Panc1 (cell line): ENCODE data around the gene WNT7B. TPM values are rescaled to one million over a fixed set of nuclear protein-coding genes. Genes with fewer than 3 reads are reported as not detected.

Experiments
- ATAC-seq: fragments of 200-7000 bp; cut with Tn5 transposase; 2 replicates; pipeline ENCODE4 v1.9.1; 2020; ENCODE audit warnings: mild to moderate bottlenecking, moderate library complexity
- BruUV-seq: library from RNA; stranded (reverse); fragments of 400-500 nt; replicated peaks from 2 replicates; lab custom pipeline; 2021; lab: Mats Ljungman, UMichigan
- CTCF ChIA-PET: fragments of 300-600 bp; sonication (Branson Sonifier 250); formaldehyde crosslinking; loops from one replicate; lab custom pipeline; 2022; ENCODE audit warnings: antibody characterized with exemption; lab: Charles Lee
- POLR2A ChIA-PET: fragments of 300-600 bp; sonication (Branson Sonifier 250); formaldehyde crosslinking; loops from one replicate; lab custom pipeline; 2022; ENCODE audit warnings: antibody characterized with exemption; lab: Charles Lee
- DNase-seq: peaks from one replicate; pipeline ENCODE4 v3.0.0-alpha.2; 2010; ENCODE audit warnings: low read depth, low spot score
- H3K27ac ChIP-seq: 2 replicates; pipeline ENCODE4 v1.5.1; 2011; ENCODE audit warnings: mild to moderate bottlenecking, low read length, inconsistent platforms
- H3K27me3 ChIP-seq: fragments of 200-500 bp; sonication (Bioruptor generic); 2 replicates; pipeline ENCODE4 v1.6.0; 2014; ENCODE audit warnings: low read length, inconsistent platforms; ENCODE audit not compliant: control insufficient read depth, insufficient read depth
- H3K36me3 ChIP-seq: fragments of 200-500 bp; sonication (Bioruptor generic); 2 replicates; pipeline ENCODE4 v1.5.1; 2014; ENCODE audit warnings: inconsistent platforms, mild to moderate bottlenecking, low read length, moderate library complexity; ENCODE audit not compliant: control insufficient read depth, insufficient read depth
- H3K4me1 ChIP-seq: 2 replicates; pipeline ENCODE4 v1.5.1; 2011; ENCODE audit warnings: inconsistent platforms, mild to moderate bottlenecking, low read length, moderate library complexity; ENCODE audit not compliant: control insufficient read depth, insufficient read depth
- H3K4me3 ChIP-seq, 2 experiments: 2 replicates each; pipeline ENCODE4 v1.5.1; 2011 to 2012; ENCODE audit warnings: low read depth in 2 of 2, low read length in 2 of 2, mild to moderate bottlenecking in 2 of 2, inconsistent platforms in 1 of 2, moderate library complexity in 1 of 2
- H3K9me3 ChIP-seq: fragments of 200-500 bp; sonication (Bioruptor generic); 2 replicates; pipeline ENCODE4 v1.5.1; 2014; ENCODE audit warnings: low read depth, mild to moderate bottlenecking, inconsistent platforms, low read length, moderate library complexity; ENCODE audit not compliant: control insufficient read depth, insufficient read depth
- CTCF ChIP-seq: fragments of 450-650 bp; IDR thresholded peaks from 2 replicates; pipeline ENCODE4 v1.5.1; 2017; ENCODE audit warnings: mild to moderate bottlenecking
- POLR2AphosphoS5 ChIP-seq: IDR thresholded peaks from 2 replicates; pipeline ENCODE4 v1.6.1; 2012; ENCODE audit warnings: mild to moderate bottlenecking, low read depth, low read length, moderate library complexity
- REST ChIP-seq, 2 experiments: IDR thresholded peaks; 2 replicates each; pipeline ENCODE4 v1.6.1; 2011 to 2012; ENCODE audit warnings: low read depth in 2 of 2, control low read depth in 1 of 2, low read length in 1 of 2, mild to moderate bottlenecking in 1 of 2, moderate library complexity in 1 of 2; ENCODE audit not compliant: insufficient read depth in 1 of 2
- SIN3A ChIP-seq: IDR thresholded peaks from 2 replicates; pipeline ENCODE4 v1.6.1; 2012; ENCODE audit warnings: low read depth, mild to moderate bottlenecking, low read length, moderate library complexity, borderline replicate concordance; ENCODE audit not compliant: insufficient read depth
- in situ Hi-C: cut with HindIII; loops from 2 replicates; pipeline ENCODE4 v1.10.0; 2016; ENCODE audit warnings: low sequenced_read_pairs, low pct_unique_long_range_greater_than_20kb
- intact Hi-C: fragments of 100-400 bp; cut with micrococcal nuclease; formaldehyde crosslinking; loops from one replicate; pipeline ENCODE4 v1.10.0; 2022; ENCODE audit not compliant: unreplicated experiment
- total RNA-seq: library from RNA; stranded (reverse); gene quantifications from one replicate; pipeline ENCODE4 v1.2.1, GENCODE V29; 2021; ENCODE audit not compliant: unreplicated experiment

WNT7B gene
- total RNA-seq, 1 experiment from 2014 or later = 52.1 TPM

- POLR2A ChIA-PET = no interaction called here
- no peaks in the 10 kb centered on the region for H3K36me3 ChIP-seq
- CTCF ChIA-PET = no interaction called here
- intact Hi-C loops = no loop called here
- ATAC-seq (no peak), DNase-seq (no peak)
- no peak for TF ChIP-seq SIN3A
- no peak for TF ChIP-seq REST (IDR thresholded peaks at IDR 0.05; ENCODE audit: insufficient read depth in 1 of 2, low read depth in 2 of 2, low read length in 1 of 2)
- no peak for TF ChIP-seq CTCF
- BruUV-seq = no TSS peak
- no peak overlapping the region for H3K4me3 ChIP-seq
- in situ Hi-C loops = no loop called here
- no peaks in the 10 kb centered on the region for H3K27me3 ChIP-seq
- no peak overlapping the region for H3K27ac ChIP-seq
- H3K4me1 ChIP-seq = no peaks in the 10 kb centered on the region
- no peaks in the 10 kb centered on the region for H3K9me3 ChIP-seq
These were observed 86.7 kb downstream of the WNT7B start for GRCh38 chr22:45890351-45890635.

- intact Hi-C loops = no loop called here
- no peaks in the 10 kb centered on the region for H3K4me1 ChIP-seq
- ATAC-seq = no peak
- H3K9me3 ChIP-seq = no peaks in the 10 kb centered on the region
- no TSS peak for BruUV-seq
- H3K4me3 ChIP-seq = no peak overlapping the region
- in situ Hi-C loops = no loop called here
- ChIA-PET CTCF (no interaction called here), POLR2A (no interaction called here)
- H3K27me3 ChIP-seq = no peaks in the 10 kb centered on the region
- H3K27ac ChIP-seq = no peak overlapping the region
- no peak for TF ChIP-seq POLR2AphosphoS5
- no peak for TF ChIP-seq SIN3A
- TF ChIP-seq REST (IDR thresholded peaks at IDR 0.05; ENCODE audit: insufficient read depth in 1 of 2, low read depth in 2 of 2, low read length in 1 of 2) = no peak
- no peak for TF ChIP-seq CTCF
- DNase-seq = no peak
- no peaks in the 10 kb centered on the region for H3K36me3 ChIP-seq
These were observed 87.2 kb downstream of the WNT7B start for GRCh38 chr22:45889539-45890350.
